K562 (cell line): ENCODE data around the gene CDRT15.

Experiments used
- CBX8 ChIP-seq: fragments of 200-600 bp; sonication (generic); IDR thresholded peaks from 2 replicates; pipeline ENCODE4 v1.6.1; 2012; ENCODE audit warnings: borderline replicate concordance, mixed run types, low read depth, mild to moderate bottlenecking, moderate library complexity, mixed read lengths, low read length, control low read depth, inconsistent platforms; ENCODE audit not compliant: poor library complexity, severe bottlenecking; ENCODE audit errors: extremely low read depth
- CREB3L1 ChIP-seq: fragments of 450-650 bp; IDR thresholded peaks from 2 replicates; pipeline ENCODE4 v1.6.1; 2014; ENCODE audit warnings: low read depth, mild to moderate bottlenecking, moderate library complexity, borderline replicate concordance
- CTCF ChIP-seq, 3 experiments: IDR thresholded peaks in 2 of 3; conservative IDR thresholded peaks in 1 of 3; 2 replicates each; pipeline ENCODE4 v1.5.1; 2011 to 2012; ENCODE audit warnings: low read length in 3 of 3, mild to moderate bottlenecking in 3 of 3, control low read depth in 2 of 3, improper control_type of control experiment in 1 of 3, inconsistent platforms in 1 of 3, low read depth in 1 of 3, mixed read lengths in 1 of 3, moderate library complexity in 1 of 3; ENCODE audit not compliant: insufficient read depth in 2 of 3
- FOXK2 ChIP-seq, 2 experiments: fragments of 450-650 bp; IDR thresholded peaks in 1 of 2; conservative IDR thresholded peaks in 1 of 2; 2 replicates each; pipeline ENCODE4 v1.6.1; 2016; ENCODE audit warnings: low read depth in 2 of 2, mild to moderate bottlenecking in 1 of 2
- FOXO4 ChIP-seq: fragments of 450-650 bp; formaldehyde crosslinking; IDR thresholded peaks from 2 replicates; pipeline ENCODE4 v1.4.0; 2020; ENCODE audit warnings: mild to moderate bottlenecking, moderate library complexity
- MXI1 ChIP-seq: IDR thresholded peaks from 2 replicates; pipeline ENCODE4 v1.6.1; 2011; ENCODE audit warnings: low read depth, mild to moderate bottlenecking, improper control_type of control experiment, low read length
- RBM25 ChIP-seq: fragments of 200-400 bp; formaldehyde crosslinking; IDR thresholded peaks from 2 replicates; pipeline ENCODE4 v1.6.1; 2018; ENCODE audit warnings: low read length, low read depth, moderate library complexity; ENCODE audit not compliant: severe bottlenecking
- ZC3H11A ChIP-seq: IDR thresholded peaks from 2 replicates; pipeline ENCODE4 v1.6.1; 2012; ENCODE audit warnings: low read depth, low read length, improper control_type of control experiment
- ZNF184 ChIP-seq: sonication (generic); formaldehyde crosslinking; IDR thresholded peaks from 2 replicates; pipeline ENCODE4 v1.5.0; 2020; ENCODE audit warnings: missing genetic modification reagents

- TF ChIP-seq CREB3L1 (no peak), FOXK2 (conservative IDR thresholded peaks at IDR 0.05 in 1 of 2, IDR thresholded peaks at IDR 0.05 in 1 of 2; ENCODE audit: low read depth in 2 of 2) (no peak), CBX8 (no peak), CTCF (IDR thresholded peaks at IDR 0.05 in 2 of 3, conservative IDR thresholded peaks at IDR 0.05 in 1 of 3; ENCODE audit: insufficient read depth in 2 of 3, low read depth in 1 of 3, low read length in 3 of 3) (no peak), ZC3H11A (no peak), ZNF184 (no peak), RBM25 (no peak), MXI1 (no peak), FOXO4 (CRISPR knock-in tag) (no peak)
Measured at GRCh38 chr17:14197586-14197985, 39.1 kb downstream of the CDRT15 start.
